ENCODE data around the gene LBX2. TPM values are rescaled to one million over a fixed set of nuclear protein-coding genes. Genes with fewer than 3 reads are reported as not detected.

The LBX2 gene
- total and polyA plus RNA-seq, 9 of the 15 experiments (the other 6 are each of a cell fraction or from before 2014, with no cell fraction given) = 0.39 to 6.2 (median 1.8) TPM; not detected in 1

- TF ChIP-seq RBM22 (IDR thresholded peaks at IDR 0.05; ENCODE audit: low read depth, low read length, poor library complexity, severe bottlenecking) (peak; percentile 76), PURB (CRISPR knock-in tag; IDR thresholded peaks at IDR 0.05; ENCODE audit: low read depth) (no peak), ZNF311 (CRISPR knock-in tag; IDR thresholded peaks at IDR 0.05) (no peak), ZBTB12 (CRISPR knock-in tag; IDR thresholded peaks at IDR 0.05) (peak; percentile 71), NFE2L1 (tag; IDR thresholded peaks at IDR 0.05; ENCODE audit: borderline replicate concordance, low read depth) (no peak), ZNF785 (CRISPR knock-in tag; IDR thresholded peaks at IDR 0.05) (no peak), POLR2B (IDR thresholded peaks at IDR 0.05; ENCODE audit: low read depth, partially characterized antibody) (peak; percentile 98), ZNF780A (CRISPR knock-in tag; IDR thresholded peaks at IDR 0.05) (no peak), YY1 (IDR thresholded peaks at IDR 0.05; ENCODE audit: borderline replicate concordance in 1 of 3, control insufficient read depth in 1 of 3, extremely low read depth in 1 of 3, insufficient read depth in 3 of 3, insufficient read length in 1 of 3, insufficient replicate concordance in 2 of 3, low read depth in 1 of 3, low read length in 2 of 3) (peak; percentile 73 to 95 (median 92)), KLF6 (CRISPR knock-in tag; IDR thresholded peaks at IDR 0.05; ENCODE audit: borderline replicate concordance) (peak; percentile 66; the same call in 1 of the 2 replicates), ZNF408 (CRISPR knock-in tag; IDR thresholded peaks at IDR 0.05; ENCODE audit: low read depth) (no peak), DDX20 (tag; IDR thresholded peaks at IDR 0.05; ENCODE audit: low read depth) (no peak), STAT6 (CRISPR knock-in tag; IDR thresholded peaks at IDR 0.05) (no peak)
- TF ChIP-seq, protein P1, sequence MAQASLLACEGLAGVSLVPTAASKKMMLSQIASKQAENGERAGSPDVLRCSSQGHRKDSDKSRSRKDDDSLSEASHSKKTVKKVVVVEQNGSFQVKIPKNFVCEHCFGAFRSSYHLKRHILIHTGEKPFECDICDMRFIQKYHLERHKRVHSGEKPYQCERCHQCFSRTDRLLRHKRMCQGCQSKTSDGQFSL (CRISPR knock-in tag; IDR thresholded peaks at IDR 0.05) = no peak
- TF ChIP-seq, protein P1 (tag; IDR thresholded peaks at IDR 0.05) = no peak
- TF ChIP-seq, protein P2, sequence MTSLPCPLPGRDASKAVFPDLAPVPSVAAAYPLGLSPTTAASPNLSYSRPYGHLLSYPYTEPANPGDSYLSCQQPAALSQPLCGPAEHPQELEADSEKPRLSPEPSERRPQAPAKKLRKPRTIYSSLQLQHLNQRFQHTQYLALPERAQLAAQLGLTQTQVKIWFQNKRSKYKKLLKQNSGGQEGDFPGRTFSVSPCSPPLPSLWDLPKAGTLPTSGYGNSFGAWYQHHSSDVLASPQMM (CRISPR knock-in tag; IDR thresholded peaks at IDR 0.05) = no peak
- TF ChIP-seq, protein P3, sequence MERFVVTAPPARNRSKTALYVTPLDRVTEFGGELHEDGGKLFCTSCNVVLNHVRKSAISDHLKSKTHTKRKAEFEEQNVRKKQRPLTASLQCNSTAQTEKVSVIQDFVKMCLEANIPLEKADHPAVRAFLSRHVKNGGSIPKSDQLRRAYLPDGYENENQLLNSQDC (CRISPR knock-in tag; IDR thresholded peaks at IDR 0.05) = no peak
- TF ChIP-seq, protein P4, sequence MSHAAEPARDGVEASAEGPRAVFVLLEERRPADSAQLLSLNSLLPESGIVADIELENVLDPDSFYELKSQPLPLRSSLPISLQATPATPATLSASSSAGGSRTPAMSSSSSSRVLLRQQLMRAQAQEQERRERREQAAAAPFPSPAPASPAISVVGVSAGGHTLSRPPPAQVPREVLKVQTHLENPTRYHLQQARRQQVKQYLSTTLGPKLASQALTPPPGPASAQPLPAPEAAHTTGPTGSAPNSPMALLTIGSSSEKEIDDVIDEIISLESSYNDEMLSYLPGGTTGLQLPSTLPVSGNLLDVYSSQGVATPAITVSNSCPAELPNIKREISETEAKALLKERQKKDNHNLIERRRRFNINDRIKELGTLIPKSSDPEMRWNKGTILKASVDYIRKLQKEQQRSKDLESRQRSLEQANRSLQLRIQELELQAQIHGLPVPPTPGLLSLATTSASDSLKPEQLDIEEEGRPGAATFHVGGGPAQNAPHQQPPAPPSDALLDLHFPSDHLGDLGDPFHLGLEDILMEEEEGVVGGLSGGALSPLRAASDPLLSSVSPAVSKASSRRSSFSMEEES (CRISPR knock-in tag; IDR thresholded peaks at IDR 0.05) = no peak
Measured at GRCh38 chr2:74472086-74472944, 27.1 kb downstream of the LBX2 start, which contains the start of gene MRPL53 (continued).

Data from K562 (cell line).